Measurements from ENCODE around the gene C1orf56.

C1orf56 gene

GRCh38 chr1:151047591-151047924 lies at the start of gene C1orf56:
Gene C1orf56 (plus strand): TSS chr1:151047751. CDS start chr1:151047848, 97 bp downstream.
- Histone ChIP-seq H3K27ac (peak within 1 kb of the TSS; percentile 93), H3K4me3 (peak within 1 kb of the TSS; percentile 84)
- no peak for TF ChIP-seq CTCF (IDR thresholded peaks at IDR 0.05)
- DNase-seq (ENCODE audit: low spot score): peak; percentile 84

GRCh38 chr1:150997949-150998348 lies 49.6 kb upstream of the C1orf56 start:
- no peak overlapping the region for H3K27ac ChIP-seq
- no peak for TF ChIP-seq CTCF (IDR thresholded peaks at IDR 0.05)
- no peak for DNase-seq (ENCODE audit: low spot score)
- H3K4me3 ChIP-seq: no peak overlapping the region

GRCh38 chr1:150999051-150999674 lies 48.4 kb upstream of the C1orf56 start:
- no peak for TF ChIP-seq CTCF (IDR thresholded peaks at IDR 0.05)
- Histone ChIP-seq H3K4me3 (no peak overlapping the region), H3K27ac (peak overlapping the region in 1 of 2 donors; percentile 21)
- no peak for DNase-seq (ENCODE audit: low spot score)

- DNase-seq (ENCODE audit: low spot score): no peak
- H3K27ac ChIP-seq: no peak overlapping the region
- TF ChIP-seq CTCF (IDR thresholded peaks at IDR 0.05): no peak
- H3K4me3 ChIP-seq: no peak overlapping the region
Measured at GRCh38 chr1:150999926-151000325, 47.6 kb upstream of the C1orf56 start.

GRCh38 chr1:151000408-151000807 lies 47.1 kb upstream of the C1orf56 start:
- no peak overlapping the region for H3K27ac ChIP-seq
- H3K4me3 ChIP-seq: no peak overlapping the region
- no peak for TF ChIP-seq CTCF (IDR thresholded peaks at IDR 0.05)
- no peak for DNase-seq (ENCODE audit: low spot score)

- DNase-seq (ENCODE audit: low spot score): no peak
- no peak for TF ChIP-seq CTCF (IDR thresholded peaks at IDR 0.05)
- no peak overlapping the region for H3K4me3 ChIP-seq
- H3K27ac ChIP-seq: no peak overlapping the region
Measured at GRCh38 chr1:151001602-151002001, 45.9 kb upstream of the C1orf56 start.

GRCh38 chr1:151002051-151002450 lies 45.5 kb upstream of the C1orf56 start:
- no peak for DNase-seq (ENCODE audit: low spot score)
- Histone ChIP-seq H3K4me3 (no peak overlapping the region), H3K27ac (peak overlapping the region in 1 of 2 donors; percentile 54)
- no peak for TF ChIP-seq CTCF (IDR thresholded peaks at IDR 0.05)
